K562 (cell line): ENCODE results near the gene HSD17B1. TPM values are rescaled to one million over a fixed set of nuclear protein-coding genes. Genes with fewer than 3 reads are reported as not detected.
A peak's percentile ranks its signal among the peaks of the same experiment; 100 is the strongest.

Source experiments
- CBFA2T2 ChIP-seq: fragments of 450-650 bp; conservative IDR thresholded peaks from 2 replicates; pipeline ENCODE4 v1.6.1; 2017; ENCODE audit warnings: mild to moderate bottlenecking
- DACH1 ChIP-seq: fragments of 450-650 bp; IDR thresholded peaks from 2 replicates; pipeline ENCODE4 v1.6.1; 2018; ENCODE audit not compliant: partially characterized antibody
- EP400 ChIP-seq: fragments of 450-650 bp; IDR thresholded peaks from 2 replicates; pipeline ENCODE4 v1.6.1; 2017; ENCODE audit warnings: antibody characterized with exemption, mild to moderate bottlenecking, moderate library complexity
- ILK ChIP-seq: fragments of 450-650 bp; IDR thresholded peaks from 2 replicates; pipeline ENCODE4 v1.6.1; 2016; ENCODE audit warnings: missing genetic modification characterization, low read depth, mild to moderate bottlenecking, missing compliant biosample characterization, moderate library complexity, borderline replicate concordance
- KAT2B ChIP-seq: IDR thresholded peaks from one replicate; pipeline ENCODE4 v1.6.1; 2012; ENCODE audit warnings: low read depth, mild to moderate bottlenecking, control low read depth, inconsistent platforms, low read length, moderate library complexity
- KDM2B ChIP-seq: fragments of 250-450 bp; sonication (Bioruptor Pico); IDR thresholded peaks from 2 replicates; pipeline ENCODE4 v1.8.0; 2021; ENCODE audit warnings: mild to moderate bottlenecking, moderate library complexity
- MITF ChIP-seq: IDR thresholded peaks from 2 replicates; pipeline ENCODE4 v1.6.1; 2014; ENCODE audit warnings: antibody characterized with exemption
- MNT ChIP-seq, 2 experiments: fragments of 450-650 bp; conservative IDR thresholded peaks; 2 replicates each; pipeline ENCODE4 v1.6.1; 2017; ENCODE audit warnings: mild to moderate bottlenecking in 2 of 2, moderate library complexity in 2 of 2
- NCOA2 ChIP-seq, 2 experiments: fragments of 450-650 bp; IDR thresholded peaks; 2 replicates each; pipeline ENCODE4 v1.6.1; 2018; ENCODE audit warnings: mild to moderate bottlenecking in 2 of 2, moderate library complexity in 1 of 2; ENCODE audit not compliant: partially characterized antibody in 2 of 2
- NR2F6 ChIP-seq: fragments of 450-650 bp; formaldehyde crosslinking; IDR thresholded peaks from 2 replicates; pipeline ENCODE4 v1.4.0; 2020; ENCODE audit warnings: mild to moderate bottlenecking
- RAD51 ChIP-seq: fragments of 450-650 bp; IDR thresholded peaks from 2 replicates; pipeline ENCODE4 v1.7.1; 2016; ENCODE audit warnings: low read depth, mild to moderate bottlenecking, borderline replicate concordance
- SRSF3 ChIP-seq: fragments of 200-400 bp; formaldehyde crosslinking; IDR thresholded peaks from 2 replicates; pipeline ENCODE4 v1.6.1; 2016; ENCODE audit warnings: mild to moderate bottlenecking, low read length, moderate library complexity; ENCODE audit not compliant: insufficient read depth
- SRSF9 ChIP-seq: fragments of 200-400 bp; formaldehyde crosslinking; IDR thresholded peaks from 2 replicates; pipeline ENCODE4 v1.6.1; 2017; ENCODE audit warnings: low read depth, low read length, borderline replicate concordance
- TBP ChIP-seq: optimal IDR thresholded peaks from 2 replicates; pipeline ENCODE3; 2011; ENCODE audit warnings: low read depth, low read length, improper control_type of control experiment
- TCF7 ChIP-seq: sonication (generic); IDR thresholded peaks from 2 replicates; pipeline ENCODE4 v1.6.1; 2016; ENCODE audit warnings: antibody characterized with exemption, borderline replicate concordance
- TCFL5 ChIP-seq: fragments of 250-450 bp; sonication (Bioruptor Pico); conservative IDR thresholded peaks from 2 replicates; pipeline ENCODE4 v1.6.1; 2021; ENCODE audit warnings: mild to moderate bottlenecking, moderate library complexity, matching md5 sums
- TFAM ChIP-seq: fragments of 250-450 bp; sonication (Bioruptor Pico); conservative IDR thresholded peaks from 2 replicates; pipeline ENCODE4 v1.5.0; 2021; ENCODE audit warnings: mild to moderate bottlenecking, moderate library complexity
- ZBTB11 ChIP-seq, 3 experiments: fragments of 200-800 bp in 1 of 3; fragments of 250-450 bp in 1 of 3; fragments of 450-650 bp in 1 of 3; sonication (Bioruptor Pico) in 1 of 3; sonication (Bioruptor generic) in 1 of 3; formaldehyde crosslinking in 1 of 3; IDR thresholded peaks; 2 replicates each; pipeline versions ENCODE4 v1.6.1 to v1.8.0; 2016 to 2022; ENCODE audit warnings: mild to moderate bottlenecking in 2 of 3, missing genetic modification characterization in 2 of 3, missing compliant biosample characterization in 1 of 3, moderate library complexity in 1 of 3
- ZBTB7A ChIP-seq: IDR thresholded peaks from 2 replicates; pipeline ENCODE4 v1.6.1; 2011; ENCODE audit warnings: low read depth, mild to moderate bottlenecking, low read length, moderate library complexity, borderline replicate concordance; ENCODE audit not compliant: control insufficient read depth
- ZNF408 ChIP-seq: fragments of 250-450 bp; sonication (Bioruptor Pico); IDR thresholded peaks from 2 replicates; pipeline ENCODE4 v1.4.0; 2020; ENCODE audit warnings: low read depth, mild to moderate bottlenecking, moderate library complexity
- polyA plus RNA-seq, 8 experiments: library from polyadenylated mRNA; depleted of rRNA in 4 of 8; stranded (reverse) in 5 of 8; unstranded in 3 of 8; fragments of >200 nt; fragmentation: Nextera tagmentation in 2 of 8; fragmentation: Illumina TruSeq in 1 of 8; extraction: Ambion mirVana in 2 of 8; extraction: Trizol in 1 of 8; gene quantifications; 2 replicates each; pipeline versions ENCODE4 v1.2.1 to v1.2.3, GENCODE V29; 2011 to 2014; ENCODE audit warnings: inconsistent platforms in 1 of 8, missing spikeins in 1 of 8
- total RNA-seq, 7 experiments: library from RNA; depleted of rRNA in 6 of 7; stranded (reverse); fragments of >200 nt in 6 of 7; fragmentation: Illumina TruSeq in 2 of 7; extraction: Trizol in 2 of 7; gene quantifications; 2 replicates each; pipeline versions ENCODE4 v1.2.1 to v1.2.3, GENCODE V29; 2011 to 2021; ENCODE audit warnings: low replicate concordance in 1 of 7

The HSD17B1 gene
- total and polyA plus RNA-seq, 9 of the 15 experiments (the other 6 are each of a cell fraction or from before 2014, with no cell fraction given), result 0.55 to 21.1 (median 3.6) TPM

GRCh38 chr17:42566883-42567573 lies 14.3 kb downstream of the HSD17B1 start, which contains the start of gene MLX (continued):
- TF ChIP-seq SRSF3 (peak; percentile 40; the same call in 1 of the 2 replicates), KDM2B (CRISPR knock-in tag) (no peak), ZBTB7A (peak; percentile 52; the same call in 1 of the 2 replicates), TCFL5 (CRISPR knock-in tag) (no peak), SRSF9 (no peak), KAT2B (no peak), MITF (no peak), TCF7 (no peak), ZNF408 (CRISPR knock-in tag) (no peak), EP400 (peak; percentile 71), ILK (tag) (no peak), CBFA2T2 (peak; percentile 83), ZBTB11 (CRISPR knock-in tag; IDR thresholded peaks at IDR 0.05) (peak in 1 of 3 experiments; percentile 80; a peak in 2 of 6 replicates), TFAM (CRISPR knock-in tag) (no peak), RAD51 (peak; percentile 97), NCOA2 (IDR thresholded peaks at IDR 0.05; ENCODE audit: partially characterized antibody in 2 of 2) (no peak), DACH1 (no peak), TBP (peak; percentile 48), NR2F6 (CRISPR knock-in tag) (no peak), MNT (conservative IDR thresholded peaks at IDR 0.05) (peak; percentile 88 to 93)
